GM21528 (cell line): Measurements from ENCODE around the gene BMP7.
"Not testable (repeated sequence)": the region's sequence is repeated elsewhere in the genome, so short reads cannot be mapped to it uniquely, and the experiment has no call there.

ENCODE experiments used
- ATAC-seq: cut with Tn5 transposase; IDR thresholded peaks from one replicate; pipeline ENCODE4 v1.9.1; 2021; ENCODE audit warnings: mild to moderate bottlenecking, moderate library complexity; ENCODE audit not compliant: unreplicated experiment, low FRiP score

The BMP7 gene

GRCh38 chr20:57268399-57269076 is 2.1 kb upstream of the BMP7 start:
- no peak for ATAC-seq

GRCh38 chr20:57267158-57267821 is 849 bp upstream of the BMP7 start:
- ATAC-seq, result no peak

- no peak for ATAC-seq
These were observed 497 bp downstream of the BMP7 start for GRCh38 chr20:57265997-57266290.

GRCh38 chr20:57265336-57265996 is 975 bp downstream of the BMP7 start:
- ATAC-seq, result no peak

- ATAC-seq, result not testable (repeated sequence)
These were observed 1.5 kb downstream of the BMP7 start for GRCh38 chr20:57264908-57265335.

GRCh38 chr20:57263801-57264792 is 2.3 kb downstream of the BMP7 start:
- ATAC-seq, result no peak

- no peak for ATAC-seq
These were observed 3.4 kb downstream of the BMP7 start for GRCh38 chr20:57262784-57263609.

- no peak for ATAC-seq
These were observed 4.1 kb downstream of the BMP7 start for GRCh38 chr20:57262301-57262700.

GRCh38 chr20:57261457-57262251 is 4.8 kb downstream of the BMP7 start:
- ATAC-seq, result no peak

- no peak for ATAC-seq
These were observed 5.5 kb downstream of the BMP7 start for GRCh38 chr20:57260934-57261333.

- ATAC-seq, result no peak
These were observed 6.2 kb downstream of the BMP7 start for GRCh38 chr20:57259938-57260921.

GRCh38 chr20:57259121-57259937 is 7.1 kb downstream of the BMP7 start:
- ATAC-seq, result no peak

GRCh38 chr20:57257701-57258453 is 8.6 kb downstream of the BMP7 start:
- no peak for ATAC-seq

GRCh38 chr20:57256908-57257307 is 9.5 kb downstream of the BMP7 start:
- ATAC-seq, result no peak

- no peak for ATAC-seq
These were observed 10.2 kb downstream of the BMP7 start for GRCh38 chr20:57256205-57256604.

- no peak for ATAC-seq
These were observed 11.3 kb downstream of the BMP7 start for GRCh38 chr20:57255183-57255582.
